Glomerular visceral epithelial cell (primary cell): ENCODE measurements around the gene PCDH19.
A peak's percentile ranks its signal among the peaks of the same experiment; 100 is the strongest.
"Not testable (repeated sequence)": the region's sequence is repeated elsewhere in the genome, so short reads cannot be mapped to it uniquely, and the experiment has no call there.

ENCODE experiments used
- DNase-seq: peaks from one replicate; pipeline ENCODE4 v3.0.0-alpha.2; 2016; ENCODE audit errors: extremely low spot score

PCDH19 gene

GRCh38 chrX:100409610-100410590 is at the start of gene PCDH19:
PCDH19 (minus strand) TSS chrX:100410273; CDS start chrX:100408597, 1,676 bp downstream.
- peak; percentile 15 for DNase-seq

- no peak for DNase-seq
Measured at GRCh38 chrX:100449696-100450608, 39.9 kb upstream of the PCDH19 start.

- no peak for DNase-seq
Measured at GRCh38 chrX:100447655-100448397, 37.8 kb upstream of the PCDH19 start.

GRCh38 chrX:100445593-100445992 is 35.5 kb upstream of the PCDH19 start:
- no peak for DNase-seq

GRCh38 chrX:100441321-100441720 is 31.2 kb upstream of the PCDH19 start:
- DNase-seq, result not testable (repeated sequence)

- DNase-seq, result no peak
Measured at GRCh38 chrX:100440006-100440405, 29.9 kb upstream of the PCDH19 start.

GRCh38 chrX:100435726-100436125 is 25.7 kb upstream of the PCDH19 start:
- DNase-seq, result no peak

- DNase-seq, result no peak
Measured at GRCh38 chrX:100424012-100424411, 13.9 kb upstream of the PCDH19 start.

- no peak for DNase-seq
Measured at GRCh38 chrX:100418556-100418955, 8.5 kb upstream of the PCDH19 start.

GRCh38 chrX:100417681-100418080 is 7.6 kb upstream of the PCDH19 start:
- DNase-seq, result no peak

- DNase-seq, result peak; percentile 15
Measured at GRCh38 chrX:100413229-100413628, 3.2 kb upstream of the PCDH19 start.

GRCh38 chrX:100411802-100412715 is 2.0 kb upstream of the PCDH19 start:
- DNase-seq, result no peak

- DNase-seq, result no peak
Measured at GRCh38 chrX:100410901-100411801, 1.1 kb upstream of the PCDH19 start.

- DNase-seq, result no peak
Measured at GRCh38 chrX:100408713-100409609, 1.1 kb downstream of the PCDH19 start.

- DNase-seq, result no peak
Measured at GRCh38 chrX:100407784-100408712, 2.0 kb downstream of the PCDH19 start.

GRCh38 chrX:100407147-100407783 is 2.8 kb downstream of the PCDH19 start:
- no peak for DNase-seq

- no peak for DNase-seq
Measured at GRCh38 chrX:100405424-100405823, 4.6 kb downstream of the PCDH19 start.
